Stimulated activated CD4-positive, alpha-beta T cell treated with anti-CD3 and anti-CD28 coated beads, Interleukin-4, amount 100 ng/mL, for 48 hours (primary cell): ENCODE measurements around the gene KLHL5.
"Not testable (repeated sequence)": the region's sequence is repeated elsewhere in the genome, so short reads cannot be mapped to it uniquely, and the experiment has no call there.

ENCODE experiments used
- DNase-seq, 2 donors: peaks; one replicate each; pipeline ENCODE4 v3.0.0-alpha.2; 2020; ENCODE audit warnings: low read depth in 2 of 2

The KLHL5 gene

DNA sequence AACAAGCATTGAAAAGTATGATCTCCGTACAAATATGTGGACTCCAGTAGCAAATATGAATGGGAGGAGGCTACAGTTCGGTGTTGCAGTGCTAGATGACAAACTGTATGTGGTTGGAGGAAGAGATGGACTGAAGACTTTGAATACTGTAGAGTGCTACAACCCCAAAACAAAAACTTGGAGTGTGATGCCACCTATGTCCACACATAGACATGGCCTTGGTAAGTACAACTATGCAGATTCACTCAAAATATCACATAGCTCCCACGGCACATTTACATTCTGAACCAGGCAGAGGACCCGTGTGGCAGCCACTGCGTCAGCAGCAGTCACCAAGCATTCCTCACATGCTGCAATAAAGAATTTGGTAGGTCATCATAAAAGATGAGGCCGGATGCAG is 41.3 kb downstream of the KLHL5 start:
- no peak for DNase-seq

DNA sequence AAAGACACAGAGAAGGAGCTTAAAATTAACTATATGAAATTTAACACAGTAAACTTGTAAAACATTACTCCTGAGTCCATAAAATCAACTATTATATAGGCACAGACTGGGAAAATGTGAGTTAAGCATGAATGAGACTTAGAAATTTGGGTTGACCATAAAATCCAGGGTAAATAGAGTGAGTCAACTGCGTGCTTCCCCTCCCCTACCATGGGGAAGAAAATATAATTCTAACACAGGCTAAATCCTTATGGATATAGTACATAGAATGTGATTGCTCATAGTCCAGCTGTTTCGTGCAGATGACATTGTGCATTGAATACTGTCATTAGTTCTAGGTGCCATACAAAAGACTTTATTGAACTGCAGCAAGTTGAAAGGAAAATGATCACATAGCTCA is 42.2 kb downstream of the KLHL5 start:
- DNase-seq, result no peak

DNA sequence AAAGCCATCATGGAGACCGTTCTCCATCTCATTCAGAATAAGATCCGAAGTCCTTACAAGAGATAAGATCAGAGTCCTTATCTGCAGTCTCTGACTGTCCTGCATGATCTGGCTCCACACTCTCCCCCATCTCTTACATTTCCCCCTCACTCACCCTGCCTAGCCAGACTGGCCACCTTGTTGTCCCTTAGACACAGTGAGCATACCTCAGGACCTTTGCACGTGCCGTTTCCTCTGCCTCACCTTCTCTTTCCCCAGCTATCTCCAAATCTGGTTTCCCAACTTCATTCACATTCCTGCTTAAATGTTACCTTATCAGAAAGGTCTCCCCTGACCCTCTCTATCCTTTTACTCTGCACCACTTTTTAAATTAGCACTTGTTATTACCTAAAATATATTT is 44.0 kb downstream of the KLHL5 start:
- no peak for DNase-seq

DNA sequence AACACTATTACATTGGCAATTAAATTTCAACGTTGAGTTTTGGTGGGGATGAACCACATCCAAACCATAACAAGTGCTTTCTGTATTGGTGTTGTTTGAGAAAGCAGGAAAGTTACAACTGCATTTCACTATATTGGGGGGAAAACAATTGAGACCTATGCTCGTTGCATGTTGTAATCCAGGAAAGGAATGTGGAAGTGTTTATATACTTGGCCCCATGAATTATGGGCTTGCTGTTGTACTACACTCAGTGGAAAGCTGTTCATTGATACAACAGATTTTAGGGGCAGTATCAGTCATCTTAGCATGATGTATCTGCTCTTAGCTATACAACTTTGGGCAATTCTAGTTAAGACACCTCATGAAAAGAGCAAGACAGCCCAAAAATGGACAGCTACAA is 52.4 kb downstream of the KLHL5 start:
- no peak for DNase-seq

DNA sequence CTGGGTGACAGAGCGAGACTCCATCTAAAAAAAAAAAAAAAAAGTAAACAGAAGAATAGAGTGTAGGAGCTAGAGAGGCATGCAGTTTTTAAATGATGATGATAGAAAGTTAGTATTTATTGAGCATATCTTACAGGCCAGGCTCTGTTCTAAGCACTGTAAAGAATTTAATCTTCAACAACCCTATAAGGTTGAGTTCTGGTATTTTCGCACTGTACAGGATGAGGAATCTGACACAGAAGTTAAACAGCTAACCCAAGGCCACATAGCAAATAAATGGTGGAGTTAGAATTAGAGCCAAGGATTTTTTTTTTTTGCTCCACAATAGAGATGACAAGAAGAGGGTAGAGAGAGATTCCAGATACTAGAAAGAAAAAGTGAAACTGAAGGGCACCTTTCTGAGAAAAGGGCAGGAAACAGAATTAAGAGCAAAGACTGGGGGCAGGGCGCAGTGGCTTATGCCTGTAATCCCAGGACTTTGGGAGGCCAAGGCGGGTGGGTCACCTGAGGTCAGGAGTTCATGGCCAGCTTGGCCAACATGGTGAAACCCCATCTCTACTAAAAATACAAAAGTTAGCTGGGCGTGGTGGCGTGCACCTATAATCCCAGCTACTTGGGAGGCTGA is 56.1 kb downstream of the KLHL5 start:
- no peak for DNase-seq

DNA sequence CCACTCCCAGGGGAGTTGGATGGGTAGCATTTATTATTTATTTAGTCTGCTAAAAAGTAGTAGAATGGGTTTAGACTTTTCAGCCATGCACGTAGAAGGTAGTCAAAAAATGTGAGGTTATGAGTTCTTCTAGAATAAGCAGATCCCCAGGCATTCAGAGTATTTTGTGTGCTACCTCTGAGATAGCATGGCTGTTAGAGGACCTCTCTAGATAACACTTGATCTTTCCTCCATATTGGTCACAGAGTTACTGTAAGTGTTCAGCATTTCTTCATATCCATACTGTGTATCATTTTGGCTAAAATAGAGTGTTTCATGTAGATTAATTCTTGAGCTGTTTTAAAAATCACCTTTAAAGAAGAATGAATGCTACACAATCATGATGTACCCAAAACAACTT is 58.4 kb downstream of the KLHL5 start:
- DNase-seq, result no peak

DNA sequence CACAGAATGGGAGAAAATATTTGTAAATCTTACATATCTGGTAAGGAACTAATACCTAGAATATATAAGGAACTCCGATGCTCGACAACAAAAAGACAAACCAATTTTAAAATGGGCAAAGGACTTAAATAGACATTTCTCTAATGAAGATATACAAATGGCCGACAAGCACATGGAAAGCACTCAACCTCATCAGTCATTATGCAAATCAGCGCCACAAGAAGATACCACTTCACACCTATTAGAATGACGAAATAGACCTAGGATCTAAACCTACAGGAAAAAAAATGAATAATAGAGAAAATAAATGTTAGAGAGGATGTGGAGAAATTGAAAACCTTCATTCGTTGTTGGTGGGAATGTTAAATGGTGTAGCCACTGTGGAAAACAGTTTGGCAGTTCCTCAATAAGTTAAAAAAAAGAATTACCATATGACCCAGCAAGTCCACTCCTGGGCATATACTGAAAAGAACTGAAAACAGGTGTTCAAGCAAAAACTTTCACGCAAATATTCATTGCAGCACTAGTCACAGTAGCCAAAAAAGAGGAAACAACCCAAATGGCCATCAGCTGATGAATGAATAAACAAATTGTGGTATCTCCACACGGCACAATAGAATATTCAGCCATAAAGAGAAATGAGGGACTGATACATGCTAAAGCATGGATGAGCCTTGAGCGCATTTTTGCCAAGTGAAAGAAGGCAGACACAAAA is 63.0 kb downstream of the KLHL5 start:
- DNase-seq, result no peak

DNA sequence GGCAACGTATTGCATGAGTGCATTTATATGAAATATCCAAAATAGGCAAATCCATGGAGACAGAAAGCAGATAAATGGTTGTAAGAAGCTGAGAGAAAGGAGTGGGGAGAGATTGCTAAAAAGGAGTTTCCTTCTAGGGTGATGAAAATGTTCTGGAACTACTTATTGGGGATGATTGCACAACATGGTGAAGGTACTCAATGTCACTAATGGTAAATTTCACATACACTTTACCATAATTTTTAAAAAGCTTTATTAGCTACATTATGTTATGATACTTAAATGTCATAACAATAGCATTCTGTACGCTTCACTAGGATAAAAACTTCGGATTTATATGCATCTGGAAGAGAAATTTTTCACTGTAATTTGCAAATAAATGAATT is 63.6 kb downstream of the KLHL5 start:
- no peak for DNase-seq

DNA sequence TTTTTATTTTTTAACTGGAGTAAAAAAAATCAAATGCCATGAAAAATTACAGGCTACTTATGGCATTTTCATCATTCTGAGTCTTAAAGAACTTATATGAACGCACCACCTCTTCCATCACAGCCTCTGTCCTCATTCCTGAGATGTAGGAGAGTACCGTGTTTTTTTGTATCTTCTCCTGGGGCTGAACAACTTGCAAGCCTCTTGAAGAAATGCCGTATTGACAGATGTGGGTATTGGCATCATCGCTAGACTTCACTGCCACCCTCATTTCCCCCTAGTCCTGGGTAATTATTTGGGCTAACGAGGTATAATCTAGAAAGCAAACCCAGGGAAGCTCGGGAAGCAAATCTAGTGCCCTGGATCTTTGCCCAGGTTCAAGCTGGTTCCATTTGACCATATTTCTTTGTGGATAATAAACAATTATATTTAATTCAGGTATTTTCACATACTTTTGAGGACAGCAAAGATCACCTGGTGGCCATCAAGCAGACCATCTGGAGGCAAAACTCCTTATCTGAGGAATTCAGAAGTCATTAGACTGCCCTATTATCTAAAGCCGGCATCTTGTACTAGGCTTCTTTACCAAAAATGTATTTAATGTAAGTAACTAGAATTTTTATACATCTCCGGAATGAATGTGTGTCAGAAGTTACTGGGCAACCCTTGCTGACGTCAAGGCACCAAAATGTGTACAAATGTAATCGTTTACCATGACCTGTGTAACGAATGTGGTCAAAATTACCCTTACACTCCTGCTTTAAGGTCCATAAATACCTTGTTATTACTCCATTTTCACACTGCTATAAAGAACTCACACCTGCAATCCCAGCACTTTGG is 64.4 kb downstream of the KLHL5 start:
- no peak for DNase-seq

DNA sequence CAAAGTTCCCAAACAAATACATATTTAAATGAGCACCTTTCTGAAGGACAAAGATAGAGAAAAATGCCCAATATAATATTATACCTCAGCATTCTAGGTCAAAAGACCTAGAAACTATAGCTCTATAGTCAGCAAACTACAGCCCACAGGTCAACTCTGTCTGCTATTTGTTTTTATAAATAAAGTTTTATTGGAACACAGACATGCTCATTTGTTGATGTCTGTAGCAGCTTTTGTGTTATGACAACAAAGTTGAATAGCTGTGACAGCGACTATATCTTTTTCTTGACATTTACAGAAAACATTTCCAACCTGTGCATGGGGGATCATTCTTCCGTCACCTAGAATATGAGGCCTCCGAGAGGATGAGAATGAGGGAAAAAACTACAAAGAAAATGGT is 71.6 kb downstream of the KLHL5 start:
- no peak for DNase-seq

DNA sequence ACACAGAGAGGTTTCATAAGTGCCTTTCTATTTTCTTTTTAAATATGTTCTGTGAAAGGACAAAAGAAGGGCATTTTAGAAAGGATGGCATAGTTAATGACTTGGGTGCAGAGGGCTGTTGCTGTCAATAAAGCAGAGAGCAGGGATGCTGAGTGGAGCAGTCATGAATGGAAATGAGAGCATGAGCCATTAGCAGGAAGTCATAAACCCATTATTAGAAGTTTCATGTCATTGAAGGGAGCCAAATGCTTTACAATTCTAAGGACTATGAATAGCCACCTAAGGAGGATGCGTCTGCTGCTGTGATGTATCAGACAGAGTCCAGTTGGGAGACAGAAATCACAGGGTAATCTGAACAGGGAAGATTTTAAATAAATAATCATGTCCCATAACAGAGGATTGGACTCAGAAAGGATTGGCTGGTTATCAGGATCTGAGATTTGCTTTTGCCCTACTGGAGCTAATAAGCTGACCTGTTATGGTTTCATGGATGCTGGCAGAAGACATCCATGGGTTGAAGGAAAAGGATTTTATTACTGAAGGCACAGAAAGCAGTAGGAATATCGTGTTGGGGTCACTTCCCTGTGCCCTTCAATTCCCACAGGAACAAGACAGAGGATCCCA is 72.8 kb downstream of the KLHL5 start:
- no peak for DNase-seq

DNA sequence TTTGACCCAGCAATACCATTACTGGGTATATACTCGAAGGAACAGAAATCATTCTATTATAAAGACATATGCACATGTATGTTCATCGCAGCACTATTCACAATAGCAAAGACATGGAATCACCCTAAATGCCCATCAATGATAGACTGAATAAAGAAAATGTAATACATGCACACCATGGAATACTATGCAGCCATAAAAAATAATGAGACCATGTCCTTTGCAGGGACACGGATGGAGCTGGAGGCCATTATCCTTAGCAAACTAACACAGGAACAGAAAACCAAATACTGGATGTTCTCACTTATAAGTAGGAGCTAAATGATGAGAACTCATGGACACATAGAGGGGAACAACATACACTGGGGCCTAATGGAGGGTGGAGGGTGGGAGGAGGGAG is 76.2 kb downstream of the KLHL5 start:
- not testable (repeated sequence) for DNase-seq

DNA sequence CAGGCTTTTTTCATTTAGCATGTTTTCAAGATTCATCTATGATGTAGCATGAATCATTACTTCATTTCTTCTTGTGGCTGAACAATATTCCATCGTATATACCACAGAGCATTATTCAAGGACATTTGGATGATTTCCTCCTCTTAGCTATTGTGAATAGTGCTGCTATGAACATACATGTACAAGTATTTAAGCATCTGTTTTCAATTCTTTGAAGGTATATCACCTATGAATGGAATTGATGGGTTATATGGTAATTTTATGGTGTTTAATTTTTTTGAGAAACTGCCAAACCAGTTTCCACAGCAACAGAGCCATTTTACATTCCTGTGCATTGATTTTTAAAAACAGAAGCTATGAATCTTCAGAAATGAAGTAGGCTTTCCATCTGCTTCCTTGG is 84.2 kb downstream of the KLHL5 start:
- no peak for DNase-seq

DNA sequence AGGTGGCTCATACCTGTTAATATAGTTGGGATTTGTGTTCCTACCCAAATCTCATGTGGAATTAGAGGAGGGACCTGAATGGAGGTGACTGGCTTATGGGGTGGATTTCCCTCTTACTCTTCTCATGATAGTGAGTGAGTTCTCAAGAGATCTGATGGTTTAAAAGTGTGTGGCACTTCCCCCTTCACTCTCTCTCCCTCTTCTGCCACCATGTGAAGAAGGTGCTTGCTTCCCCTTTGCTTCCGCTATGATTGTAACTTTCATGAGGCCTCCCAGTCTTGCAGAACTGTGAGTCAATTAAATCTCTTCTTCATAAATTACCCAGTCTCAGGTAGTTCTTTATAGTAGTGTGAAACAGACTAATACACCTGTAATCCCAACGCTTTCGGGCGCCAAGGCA is 92.0 kb downstream of the KLHL5 start:
- no peak for DNase-seq

DNA sequence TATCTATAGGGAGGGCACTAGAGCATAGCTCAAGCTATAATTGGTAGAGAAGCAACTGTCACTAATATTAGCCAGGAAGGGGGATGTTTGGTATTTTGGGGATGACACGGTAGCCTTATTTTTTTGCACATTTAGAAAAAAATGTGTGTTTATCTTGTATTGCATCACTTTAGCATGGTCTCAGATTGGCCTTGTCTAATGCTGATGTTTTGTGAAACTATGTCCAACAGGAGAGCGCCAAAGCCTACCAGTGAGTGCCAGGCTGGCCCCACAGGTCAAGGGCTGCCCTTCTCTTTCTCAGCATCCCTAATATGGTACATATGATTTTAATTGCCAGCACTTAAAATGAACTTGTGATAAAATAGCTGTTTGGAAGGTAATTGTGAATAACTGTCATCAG is 95.5 kb downstream of the KLHL5 start:
- no peak for DNase-seq

DNA sequence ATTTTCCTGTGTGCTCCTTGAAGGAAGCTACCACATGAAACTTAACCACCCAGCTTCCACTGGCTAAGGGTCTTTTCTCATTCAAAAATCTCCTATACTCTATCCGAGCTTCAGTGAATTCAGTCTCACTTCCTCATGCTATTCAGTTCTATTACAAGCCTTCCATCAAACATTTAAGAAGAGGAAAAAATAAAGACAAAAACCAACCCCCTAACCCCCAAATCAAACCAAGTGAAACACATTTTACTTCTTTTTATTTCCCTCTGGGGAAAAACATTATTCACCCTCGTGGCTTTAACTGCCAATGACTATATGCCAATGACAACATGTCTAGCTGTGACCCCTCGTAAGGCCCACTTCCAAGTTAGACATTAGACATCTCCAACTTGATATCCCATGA is 104.1 kb downstream of the KLHL5 start:
- DNase-seq, result no peak

DNA sequence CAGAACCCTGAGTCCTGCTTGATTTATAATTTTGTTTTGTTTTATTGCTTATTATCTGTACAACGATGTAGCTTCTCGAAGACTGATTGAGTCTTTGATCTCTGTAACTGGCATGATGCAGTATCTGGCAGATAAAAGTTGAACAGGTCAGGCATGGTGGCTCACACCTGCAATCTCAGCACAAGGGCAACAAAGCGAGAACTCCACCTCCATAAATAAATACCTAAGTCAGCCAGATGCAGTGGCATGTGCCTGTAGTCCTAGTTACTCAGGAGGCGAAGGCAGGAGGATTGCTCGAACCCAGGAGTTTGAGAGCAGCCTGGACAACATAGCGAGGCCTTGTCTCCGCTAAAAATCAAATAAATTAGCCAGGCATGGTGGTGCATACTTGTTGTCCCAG is 104.6 kb downstream of the KLHL5 start:
- no peak for DNase-seq

DNA sequence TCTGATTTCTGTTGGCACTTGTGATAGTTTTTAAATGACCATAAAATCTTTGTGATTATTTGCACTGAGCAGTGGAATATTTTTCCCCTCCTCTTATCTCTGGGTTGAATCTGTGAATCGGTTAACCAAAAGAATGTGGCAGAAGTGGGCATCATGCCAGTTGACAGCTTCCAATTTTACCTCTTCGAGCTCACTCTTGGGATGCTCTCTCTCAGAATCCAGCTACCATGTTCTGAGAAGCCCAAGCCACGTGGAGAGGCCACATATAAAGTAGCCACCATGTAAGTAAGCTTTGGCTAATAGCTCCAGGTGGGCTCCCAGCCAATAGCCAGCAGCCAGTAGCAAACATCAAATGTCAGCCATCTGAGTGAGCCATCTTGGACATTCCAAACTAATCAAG is 107.4 kb downstream of the KLHL5 start:
- DNase-seq, result no peak

DNA sequence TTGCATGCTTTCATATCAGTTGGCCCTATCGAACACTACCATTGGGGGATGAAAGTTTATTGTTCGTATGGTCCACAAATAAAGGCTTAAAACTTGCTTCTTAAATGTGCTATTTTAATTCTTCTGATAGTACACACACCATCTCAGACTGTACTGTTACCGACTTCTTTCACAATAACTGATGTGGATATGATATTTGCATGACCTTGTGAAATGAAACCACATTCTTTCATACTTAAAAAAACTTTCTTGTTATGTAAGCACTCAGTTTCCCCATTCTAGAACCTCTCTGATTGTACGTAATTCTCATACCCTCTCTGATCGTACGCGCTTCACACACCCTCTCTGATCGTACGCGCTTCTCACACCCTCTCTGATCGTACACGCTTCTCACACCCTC is 108.3 kb downstream of the KLHL5 start:
- DNase-seq, result no peak
